Measurements from ENCODE around the gene PPP3R1. TPM values are rescaled to one million over a fixed set of nuclear protein-coding genes. Genes with fewer than 3 reads are reported as not detected.

PPP3R1 gene
- total and polyA plus RNA-seq, 2 donors from 2014 or later = 18.3 to 50.8 TPM

GRCh38 chr2:68237404-68237803, 14.9 kb downstream of the PPP3R1 start:
- Histone ChIP-seq H3K9me3 (ENCODE audit: control insufficient read depth in 2 of 3, insufficient read depth in 1 of 3, low read length in 3 of 3) (no peaks in the 10 kb centered on the region), H3K36me3 (ENCODE audit: control insufficient read depth in 2 of 3, insufficient read depth in 3 of 3, low read length in 3 of 3) (no peaks in the 10 kb centered on the region), H3K4me1 (ENCODE audit: control insufficient read depth in 2 of 3, insufficient read depth in 2 of 3, low read depth in 1 of 3, low read length in 3 of 3) (peaks cover 0 to 27% (median 4%) of the 10 kb centered on the region in 3 donors), H3K27ac (ENCODE audit: low read depth in 2 of 2, low read length in 2 of 2) (no peak overlapping the region), H3K4me3 (ENCODE audit: low read length in 3 of 3) (no peak overlapping the region), H3K27me3 (ENCODE audit: control insufficient read depth, insufficient read depth, low read length) (no peaks in the 10 kb centered on the region), H3K9ac (ENCODE audit: low read length in 3 of 3) (no peak overlapping the region)
- peak in 1 of 5 donors; percentile 28 for DNase-seq
- FAIRE-seq = no peak
- intact Hi-C loops (cut with DNase I) = no loop called here
- no peak for TF ChIP-seq CTCF (IDR thresholded peaks at IDR 0.05; ENCODE audit: borderline replicate concordance, extremely low read depth, insufficient read depth)

GRCh38 chr2:68236876-68237275, 15.5 kb downstream of the PPP3R1 start:
- no peak overlapping the region for H3K27ac ChIP-seq (ENCODE audit: low read depth in 2 of 2, low read length in 2 of 2)
- no peak for FAIRE-seq
- no peak for TF ChIP-seq CTCF (IDR thresholded peaks at IDR 0.05; ENCODE audit: borderline replicate concordance, extremely low read depth, insufficient read depth)
- H3K4me3 ChIP-seq (ENCODE audit: low read length in 3 of 3) = no peak overlapping the region
- H3K4me1 ChIP-seq (ENCODE audit: control insufficient read depth in 2 of 3, insufficient read depth in 2 of 3, low read depth in 1 of 3, low read length in 3 of 3) = peaks cover 0 to 28% (median 4%) of the 10 kb centered on the region in 3 donors
- H3K9me3 ChIP-seq (ENCODE audit: control insufficient read depth in 2 of 3, insufficient read depth in 1 of 3, low read length in 3 of 3) = no peaks in the 10 kb centered on the region
- no peak overlapping the region for H3K9ac ChIP-seq (ENCODE audit: low read length in 3 of 3)
- intact Hi-C loops (cut with DNase I) = no loop called here
- H3K36me3 ChIP-seq (ENCODE audit: control insufficient read depth in 2 of 3, insufficient read depth in 3 of 3, low read length in 3 of 3) = no peaks in the 10 kb centered on the region
- H3K27me3 ChIP-seq (ENCODE audit: control insufficient read depth, insufficient read depth, low read length) = no peaks in the 10 kb centered on the region
- no peak for DNase-seq

GRCh38 chr2:68236103-68236734, 16.1 kb downstream of the PPP3R1 start:
- FAIRE-seq (no peak), DNase-seq (no peak)
- no peaks in the 10 kb centered on the region for H3K9me3 ChIP-seq (ENCODE audit: control insufficient read depth in 2 of 3, insufficient read depth in 1 of 3, low read length in 3 of 3)
- H3K27ac ChIP-seq (ENCODE audit: low read depth in 2 of 2, low read length in 2 of 2) = no peak overlapping the region
- no peak overlapping the region for H3K4me3 ChIP-seq (ENCODE audit: low read length in 3 of 3)
- no peak overlapping the region for H3K9ac ChIP-seq (ENCODE audit: low read length in 3 of 3)
- H3K4me1 ChIP-seq (ENCODE audit: control insufficient read depth in 2 of 3, insufficient read depth in 2 of 3, low read depth in 1 of 3, low read length in 3 of 3) = peaks cover 0 to 31% (median 4%) of the 10 kb centered on the region in 3 donors
- no peaks in the 10 kb centered on the region for H3K36me3 ChIP-seq (ENCODE audit: control insufficient read depth in 2 of 3, insufficient read depth in 3 of 3, low read length in 3 of 3)
- TF ChIP-seq CTCF (IDR thresholded peaks at IDR 0.05; ENCODE audit: borderline replicate concordance, extremely low read depth, insufficient read depth) = no peak
- intact Hi-C loops (cut with DNase I) = no loop called here
- H3K27me3 ChIP-seq (ENCODE audit: control insufficient read depth, insufficient read depth, low read length) = no peaks in the 10 kb centered on the region

GRCh38 chr2:68235090-68235489, 17.2 kb downstream of the PPP3R1 start:
- TF ChIP-seq CTCF (IDR thresholded peaks at IDR 0.05; ENCODE audit: borderline replicate concordance, extremely low read depth, insufficient read depth) = no peak
- FAIRE-seq (no peak), DNase-seq (no peak)
- intact Hi-C loops (cut with DNase I) = no loop called here
- peaks cover 0 to 33% (median 2%) of the 10 kb centered on the region in 3 donors for H3K4me1 ChIP-seq (ENCODE audit: control insufficient read depth in 2 of 3, insufficient read depth in 2 of 3, low read depth in 1 of 3, low read length in 3 of 3)
- no peak overlapping the region for H3K9ac ChIP-seq (ENCODE audit: low read length in 3 of 3)
- H3K27ac ChIP-seq (ENCODE audit: low read depth in 2 of 2, low read length in 2 of 2) = no peak overlapping the region
- H3K9me3 ChIP-seq (ENCODE audit: control insufficient read depth in 2 of 3, insufficient read depth in 1 of 3, low read length in 3 of 3) = no peaks in the 10 kb centered on the region
- H3K36me3 ChIP-seq (ENCODE audit: control insufficient read depth in 2 of 3, insufficient read depth in 3 of 3, low read length in 3 of 3) = no peaks in the 10 kb centered on the region
- H3K27me3 ChIP-seq (ENCODE audit: control insufficient read depth, insufficient read depth, low read length) = no peaks in the 10 kb centered on the region
- no peak overlapping the region for H3K4me3 ChIP-seq (ENCODE audit: low read length in 3 of 3)
